HEK293 (cell line): Measurements from ENCODE around the gene LINC00237.

Experiments used
- CTCF ChIA-PET: fragments of 350-600 bp; formaldehyde crosslinking; extraction: SDS; loops from one replicate; lab custom pipeline; 2021; ENCODE audit warnings: antibody characterized with exemption; lab: Yijun Ruan, JAX
- POLR2A ChIA-PET: fragments of 300-600 bp; formaldehyde crosslinking; extraction: SDS; loops from one replicate; lab custom pipeline; 2020; ENCODE audit warnings: antibody characterized with exemption, inconsistent platforms; lab: Yijun Ruan, JAX
- H3K27ac ChIP-seq: fragments of 200-500 bp; sonication (Bioruptor generic); 2 replicates; pipeline ENCODE4 v1.5.1; 2014; ENCODE audit warnings: low read depth, low read length, control low read depth, inconsistent platforms; ENCODE audit errors: extremely low read depth
- H3K36me3 ChIP-seq, 2 experiments: fragments of 200-500 bp in 1 of 2; sonication (Bioruptor generic) in 1 of 2; 1 replicate in 1 of 2; 2 replicates in 1 of 2; pipeline ENCODE4 v1.5.1; 2014 to 2017; ENCODE audit warnings: inconsistent platforms in 2 of 2, low read length in 2 of 2; ENCODE audit not compliant: control insufficient read depth in 2 of 2, insufficient read depth in 1 of 2
- H3K4me1 ChIP-seq: fragments of 200-500 bp; sonication (Bioruptor generic); 2 replicates; pipeline ENCODE4 v1.5.1; 2014; ENCODE audit warnings: mild to moderate bottlenecking, low read length, inconsistent platforms; ENCODE audit not compliant: control insufficient read depth, insufficient read depth
- H3K4me3 ChIP-seq: 2 replicates; pipeline ENCODE4 v1.5.1; 2011; ENCODE audit warnings: low read depth, mild to moderate bottlenecking, control low read depth, low read length, moderate library complexity
- H3K9me3 ChIP-seq: fragments of 200-500 bp; sonication (Bioruptor generic); 2 replicates; pipeline ENCODE4 v1.5.1; 2014; ENCODE audit warnings: low read depth, low read length, inconsistent platforms; ENCODE audit not compliant: control insufficient read depth, insufficient read depth
- EGR2 ChIP-seq: fragments of 450-650 bp; formaldehyde crosslinking; IDR thresholded peaks from 2 replicates; pipeline ENCODE4 v1.5.1; 2016; ENCODE audit warnings: low read depth, missing biosample characterization, missing genetic modification characterization
- GLI4 ChIP-seq: fragments of 450-650 bp; formaldehyde crosslinking; IDR thresholded peaks from 2 replicates; pipeline ENCODE4 v1.5.1; 2016; ENCODE audit warnings: missing biosample characterization, missing genetic modification characterization
- KLF17 ChIP-seq: fragments of 450-650 bp; formaldehyde crosslinking; IDR thresholded peaks from 2 replicates; pipeline ENCODE4 v1.5.1; 2016; ENCODE audit warnings: missing biosample characterization, missing genetic modification characterization
- KLF9 ChIP-seq: fragments of 450-650 bp; formaldehyde crosslinking; IDR thresholded peaks from 2 replicates; pipeline ENCODE4 v1.5.1; 2016; ENCODE audit warnings: missing biosample characterization, missing genetic modification characterization, low read depth
- MEIS1 ChIP-seq: sonication (generic); formaldehyde crosslinking; IDR thresholded peaks from 2 replicates; pipeline ENCODE4 v1.8.1; 2022; ENCODE audit warnings: missing genetic modification reagents, mild to moderate bottlenecking, borderline replicate concordance
- REST ChIP-seq: fragments of 450-650 bp; formaldehyde crosslinking; IDR thresholded peaks from 2 replicates; pipeline ENCODE4 v1.5.1; 2016; ENCODE audit warnings: missing biosample characterization, missing genetic modification characterization
- SCRT2 ChIP-seq: fragments of 450-650 bp; formaldehyde crosslinking; IDR thresholded peaks from 2 replicates; pipeline ENCODE4 v1.5.1; 2016; ENCODE audit warnings: missing biosample characterization, missing genetic modification characterization
- SP7 ChIP-seq: fragments of 450-650 bp; formaldehyde crosslinking; IDR thresholded peaks from 2 replicates; pipeline ENCODE4 v1.5.1; 2016; ENCODE audit warnings: missing biosample characterization, missing genetic modification characterization
- ZBTB17 ChIP-seq: fragments of 450-650 bp; formaldehyde crosslinking; IDR thresholded peaks from 2 replicates; pipeline ENCODE4 v1.5.1; 2016; ENCODE audit warnings: missing biosample characterization, missing genetic modification characterization
- ZNF114 ChIP-seq: fragments of 450-650 bp; formaldehyde crosslinking; IDR thresholded peaks from 2 replicates; pipeline ENCODE4 v1.5.0; 2017; ENCODE audit warnings: missing biosample characterization, missing genetic modification characterization
- ZNF19 ChIP-seq: fragments of 450-650 bp; formaldehyde crosslinking; IDR thresholded peaks from 2 replicates; pipeline ENCODE4; 2016; ENCODE audit warnings: missing biosample characterization, missing genetic modification characterization, low read depth
- ZNF2 ChIP-seq: fragments of 450-650 bp; formaldehyde crosslinking; IDR thresholded peaks from 2 replicates; pipeline ENCODE4 v1.5.1; 2016; ENCODE audit warnings: missing biosample characterization, missing genetic modification characterization
- ZNF350 ChIP-seq: fragments of 450-650 bp; formaldehyde crosslinking; IDR thresholded peaks from 2 replicates; pipeline ENCODE4 v1.5.0; 2017; ENCODE audit warnings: missing biosample characterization, mild to moderate bottlenecking, missing genetic modification characterization
- ZNF354C ChIP-seq: fragments of 450-650 bp; formaldehyde crosslinking; IDR thresholded peaks from 2 replicates; pipeline ENCODE4 v1.5.1; 2016; ENCODE audit warnings: missing biosample characterization, missing genetic modification characterization, low read depth, borderline replicate concordance
- ZNF426 ChIP-seq: fragments of 450-650 bp; formaldehyde crosslinking; IDR thresholded peaks from 2 replicates; pipeline ENCODE4 v1.5.1; 2017; ENCODE audit warnings: missing biosample characterization, missing genetic modification characterization, mild to moderate bottlenecking, inconsistent platforms, moderate library complexity
- ZNF48 ChIP-seq: fragments of 450-650 bp; formaldehyde crosslinking; IDR thresholded peaks from 2 replicates; pipeline ENCODE4 v1.5.1; 2016; ENCODE audit warnings: missing biosample characterization, missing genetic modification characterization
- ZNF521 ChIP-seq: fragments of 450-650 bp; formaldehyde crosslinking; IDR thresholded peaks from 2 replicates; pipeline ENCODE4 v1.5.1; 2017; ENCODE audit warnings: missing biosample characterization, mild to moderate bottlenecking, missing genetic modification characterization
- ZNF549 ChIP-seq: fragments of 450-650 bp; IDR thresholded peaks from 2 replicates; pipeline ENCODE4 v1.5.1; 2018; ENCODE audit warnings: missing biosample characterization, missing genetic modification characterization, mild to moderate bottlenecking, inconsistent platforms, moderate library complexity
- ZNF600 ChIP-seq: fragments of 450-650 bp; formaldehyde crosslinking; IDR thresholded peaks from 2 replicates; pipeline ENCODE4 v1.5.1; 2016; ENCODE audit warnings: missing biosample characterization, missing genetic modification characterization
- ZNF645 ChIP-seq: fragments of 450-650 bp; formaldehyde crosslinking; IDR thresholded peaks from 2 replicates; pipeline ENCODE4; 2016; ENCODE audit warnings: missing biosample characterization, missing genetic modification characterization
- ZNF768 ChIP-seq: fragments of 450-650 bp; formaldehyde crosslinking; IDR thresholded peaks from 2 replicates; pipeline ENCODE4 v1.5.1; 2018; ENCODE audit warnings: missing biosample characterization, mild to moderate bottlenecking, missing genetic modification characterization

Gene LINC00237

GRCh38 chr20:21083825-21084325 lies 22.3 kb downstream of the LINC00237 start:
- Histone ChIP-seq H3K4me1 (peaks cover 2% of the 10 kb centered on the region; the same call in 1 of the 2 replicates), H3K27ac (no peak overlapping the region), H3K9me3 (no peaks in the 10 kb centered on the region), H3K4me3 (no peak overlapping the region), H3K36me3 (no peaks in the 10 kb centered on the region)
- CTCF ChIA-PET = interaction anchor here (0.7 to 0.8 kb wide), 3 partner anchors 30 to 246 kb away, joined by 3 read pairs; no protein-coding TSS in a partner anchor
- POLR2A ChIA-PET = no interaction called here
- TF ChIP-seq ZNF114 (no peak), SP7 (tag by site-specific recombination) (peak; percentile 94), ZNF2 (tag by site-specific recombination) (no peak), GLI4 (tag by site-specific recombination) (no peak), EGR2 (tag by site-specific recombination) (peak; percentile 35; the same call in 1 of the 2 replicates)

GRCh38 chr20:21082584-21082983 lies 23.6 kb downstream of the LINC00237 start:
- TF ChIP-seq KLF17 (no peak), SCRT2 (tag by site-specific recombination) (no peak), ZNF19 (tag by site-specific recombination) (no peak), ZNF521 (tag by site-specific recombination) (no peak), ZNF600 (tag by site-specific recombination) (no peak), ZNF549 (tag by site-specific recombination) (no peak), KLF9 (tag by site-specific recombination) (no peak), ZNF768 (no peak), ZNF354C (tag by site-specific recombination) (no peak), ZNF645 (tag by site-specific recombination) (no peak), ZBTB17 (tag by site-specific recombination) (no peak), REST (no peak), MEIS1 (CRISPR knock-in tag) (no peak), ZNF426 (tag by site-specific recombination) (no peak), ZNF48 (tag by site-specific recombination) (no peak), ZNF350 (no peak)
- TF ChIP-seq, all 188 proteins: peak for 0

More at GRCh38 chr20:21082584-21082983, 23.6 kb downstream of the LINC00237 start:
- ChIA-PET POLR2A (no interaction called here), CTCF (interaction anchor here (1.3 kb wide), 1 partner anchor 422 kb away, joined by 4 read pairs; no protein-coding TSS in a partner anchor)
- no peak overlapping the region for H3K4me3 ChIP-seq
- H3K36me3 ChIP-seq = no peaks in the 10 kb centered on the region
- H3K4me1 ChIP-seq = no peaks in the 10 kb centered on the region
- H3K9me3 ChIP-seq = no peaks in the 10 kb centered on the region
- H3K27ac ChIP-seq = no peak overlapping the region
